Left cardiac atrium (tissue), 4 donors: ENCODE results near the gene NSMF. TPM values are rescaled to one million over a fixed set of nuclear protein-coding genes. Genes with fewer than 3 reads are reported as not detected.
"Not testable (repeated sequence)": the region's sequence is repeated elsewhere in the genome, so short reads cannot be mapped to it uniquely, and the experiment has no call there.

Source experiments
- ATAC-seq, 2 donors: fragments of 200-7000 bp; cut with Tn5 transposase; one replicate each; pipeline ENCODE4 v1.9.1; 2020; ENCODE audit warnings: mild to moderate bottlenecking in 2 of 2, moderate library complexity in 2 of 2
- DNase-seq: peaks from one replicate; pipeline ENCODE4 v3.0.0-alpha.2; 2020
- intact Hi-C, 2 donors: fragments of 100-400 bp; cut with DNase I; formaldehyde crosslinking; loops; one replicate each; pipeline versions ENCODE4 v1.14.1 to v1.15.1; 2022 to 2023
- total RNA-seq, 2 donors: library from RNA; stranded (reverse); fragmentation: NEBNext Ultra II Directional; extraction: Animal tissue kit (Norgen Biotek cat#: 25700); gene quantifications; one replicate each; pipeline ENCODE4 v1.2.1, GENCODE V29; 2021
- donor health status: DM: no; HTN: yes; CAD: no.
- donor health status: DM: no; HTN: yes; CAD: no; lungs with severe emphysema.
- donor health status: DM: yes; HTN: yes; CAD: no.
- donor health status: Dilated cardiomyopathy.

The NSMF gene
- total RNA-seq, 2 donors from 2014 or later, result 20.5 to 25.1 TPM

GRCh38 chr9:137423514-137424291 is 35.4 kb downstream of the NSMF start:
- DNase-seq (no peak), ATAC-seq (peak; percentile 24 to 52)
- intact Hi-C loops, result no loop called here

DNA sequence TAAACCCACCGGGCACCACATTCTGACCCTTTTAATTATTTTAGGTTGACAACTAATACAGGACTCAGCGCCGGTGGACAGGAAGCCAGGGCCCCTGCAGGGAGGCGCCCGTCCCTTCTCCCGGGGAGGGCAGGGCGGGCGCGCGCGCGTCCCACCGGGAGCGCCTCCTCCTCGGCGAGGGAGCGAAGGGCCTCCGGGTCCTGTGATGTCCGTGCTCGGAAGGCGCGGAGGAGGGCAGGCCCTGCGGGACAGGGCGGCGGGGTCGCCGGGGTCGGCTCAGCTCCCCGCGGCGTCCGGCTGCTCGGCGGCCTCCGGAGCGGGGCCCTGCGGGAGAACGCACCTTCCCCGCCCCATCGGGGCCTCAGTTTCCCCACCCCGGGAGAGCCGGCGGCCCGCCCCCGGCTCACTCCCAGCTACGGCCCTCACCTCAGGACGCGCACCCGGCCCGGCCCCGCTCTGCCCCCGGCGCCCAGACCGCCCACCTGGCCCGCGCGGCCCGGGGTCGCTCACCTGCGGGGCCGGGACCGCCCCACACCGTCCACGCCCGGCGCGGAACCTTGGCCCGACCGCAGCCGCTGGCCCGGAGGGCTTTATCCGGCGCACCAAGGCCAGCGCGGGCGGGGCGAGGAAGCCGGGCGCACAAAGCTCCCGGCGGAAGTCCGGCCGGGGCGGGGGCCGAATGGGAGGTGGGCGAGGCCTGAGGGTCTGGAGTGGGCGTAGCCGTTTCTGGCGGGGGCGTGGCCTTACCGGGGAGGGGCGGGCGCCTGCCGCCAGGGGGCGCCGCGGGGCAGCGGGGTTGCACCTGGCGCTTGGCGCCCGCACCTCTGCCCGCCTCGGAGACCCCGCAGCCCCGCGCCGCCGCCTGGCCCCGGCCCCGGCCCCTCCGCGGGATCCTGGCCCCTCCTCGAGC is 36.3 kb downstream of the NSMF start, which contains the start of the genes EXD3 and NOXA1:
TSS of gene EXD3 (minus strand) at position 559 of the 910 bp plus-strand sequence. CDS start 27,805 bp downstream, outside the sequence.
TSS of gene NOXA1 (plus strand) at position 790 of the 910 bp plus-strand sequence. CDS start 137 bp downstream, outside the sequence.
- DNase-seq (peak; percentile 94), ATAC-seq (peak; percentile 95 to 98)
- intact Hi-C loops, result no loop called here

DNA sequence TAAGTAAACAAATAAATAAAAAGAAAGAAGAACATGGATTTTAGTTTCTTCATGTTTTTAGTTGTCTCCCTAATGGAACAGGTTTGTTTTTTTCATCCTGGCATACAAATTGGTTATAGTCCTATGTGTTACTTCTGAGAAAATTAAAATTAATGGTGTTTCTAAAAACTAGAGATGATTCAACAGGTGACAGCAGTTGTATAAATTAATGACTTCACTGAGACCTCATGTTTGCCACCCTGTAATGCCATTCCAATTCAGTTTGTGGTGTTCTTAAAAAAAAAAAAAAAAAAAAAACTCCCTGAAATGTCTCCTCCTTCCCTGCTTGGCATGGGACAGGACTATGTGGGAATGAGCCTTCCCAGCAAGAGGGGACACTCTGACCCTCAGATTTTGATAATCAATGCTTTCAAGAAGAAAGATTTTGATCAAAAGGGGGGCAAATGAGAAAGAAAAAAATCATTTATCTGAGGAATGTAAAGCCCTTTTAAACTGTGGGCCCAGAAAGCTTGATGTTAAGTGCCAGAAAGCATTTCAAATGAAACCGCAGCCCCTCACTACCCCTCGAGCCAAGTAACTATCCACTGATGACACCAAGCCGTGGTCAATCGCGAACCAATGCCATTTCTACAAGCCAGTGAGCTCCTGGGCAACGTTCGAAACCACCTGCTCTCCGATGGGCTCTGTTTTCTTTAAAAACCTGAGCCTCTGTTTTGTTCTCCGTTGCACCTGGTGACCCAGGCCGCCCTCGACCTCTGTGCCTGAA is 37.1 kb downstream of the NSMF start:
- intact Hi-C loops, result no loop called here
- DNase-seq, result no peak
- ATAC-seq, result no peak

DNA sequence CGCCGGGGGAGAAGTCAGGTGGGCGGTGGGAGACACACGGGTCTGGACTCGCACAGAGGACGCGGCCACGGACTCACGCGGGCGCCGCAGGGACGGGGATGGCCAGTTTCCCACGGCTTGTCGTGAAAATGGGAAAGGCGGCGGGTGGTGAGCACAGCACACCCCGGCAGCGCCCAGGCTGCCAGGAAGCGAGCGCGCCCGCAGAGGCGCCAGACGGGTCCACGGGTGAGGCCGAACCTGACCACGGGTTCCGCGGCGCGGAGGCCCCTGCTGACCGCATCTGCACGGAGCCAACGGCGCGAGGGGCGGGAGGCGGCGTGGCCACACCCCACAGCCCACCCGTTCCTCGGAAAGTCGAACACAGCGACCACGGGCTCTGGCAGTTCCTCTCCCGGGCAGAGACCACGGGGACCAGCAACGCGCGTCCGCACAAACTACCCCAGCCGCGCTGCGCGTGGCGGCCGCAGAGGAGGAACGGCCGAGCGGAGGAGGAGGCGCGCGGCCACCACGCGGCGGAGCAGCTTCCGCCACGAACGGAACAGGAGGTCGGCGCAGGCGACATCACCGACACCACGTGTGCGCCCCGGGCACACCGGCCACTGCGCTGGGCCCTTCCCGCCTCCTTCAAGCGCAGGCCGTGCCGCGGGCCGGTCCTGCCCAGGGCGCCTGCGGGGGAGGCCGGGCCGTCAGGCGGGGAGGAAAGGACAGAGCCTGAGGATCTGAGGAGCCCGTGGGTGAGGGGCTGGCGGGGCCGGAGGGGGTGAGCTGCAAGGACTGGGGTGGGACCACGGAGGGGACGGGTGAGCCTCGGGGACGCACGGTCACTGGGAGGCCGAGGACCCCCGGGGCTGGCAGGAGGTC is 41.7 kb downstream of the NSMF start:
- DNase-seq, result peak; percentile 29
- intact Hi-C loops, result no loop called here
- peak; percentile 33 to 70 for ATAC-seq

GRCh38 chr9:137416563-137417151 is 42.5 kb downstream of the NSMF start:
- ATAC-seq, result no peak
- no peak for DNase-seq
- intact Hi-C loops, result no loop called here

DNA sequence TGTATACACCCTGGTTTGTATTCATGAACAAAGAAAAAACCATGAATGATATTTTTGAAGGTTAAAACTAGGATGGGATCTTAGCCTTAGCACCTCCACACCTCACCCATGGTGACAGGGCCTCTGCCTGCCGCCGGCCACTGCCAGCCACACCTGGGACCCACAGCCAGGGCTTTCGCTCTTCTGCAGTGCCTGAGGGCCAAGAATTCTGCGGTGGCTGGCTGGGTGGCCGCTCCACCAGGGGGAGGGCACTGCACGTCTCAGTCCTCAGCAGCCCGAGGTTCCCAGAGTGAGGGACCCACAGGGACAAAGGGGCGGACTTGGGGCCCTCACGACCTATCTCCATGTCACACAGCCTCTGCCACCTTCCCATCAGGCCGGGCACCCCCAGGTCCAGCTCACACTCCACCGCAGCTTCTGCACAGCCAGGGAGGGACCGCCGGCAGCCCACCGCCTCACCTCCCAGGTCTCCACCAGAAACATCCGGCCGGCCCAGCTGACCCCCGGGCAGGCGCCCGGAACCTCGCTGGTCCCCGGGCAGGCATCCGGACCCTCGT is 43.0 kb downstream of the NSMF start:
- no peak for DNase-seq
- ATAC-seq, result no peak
- intact Hi-C loops, result no loop called here

DNA sequence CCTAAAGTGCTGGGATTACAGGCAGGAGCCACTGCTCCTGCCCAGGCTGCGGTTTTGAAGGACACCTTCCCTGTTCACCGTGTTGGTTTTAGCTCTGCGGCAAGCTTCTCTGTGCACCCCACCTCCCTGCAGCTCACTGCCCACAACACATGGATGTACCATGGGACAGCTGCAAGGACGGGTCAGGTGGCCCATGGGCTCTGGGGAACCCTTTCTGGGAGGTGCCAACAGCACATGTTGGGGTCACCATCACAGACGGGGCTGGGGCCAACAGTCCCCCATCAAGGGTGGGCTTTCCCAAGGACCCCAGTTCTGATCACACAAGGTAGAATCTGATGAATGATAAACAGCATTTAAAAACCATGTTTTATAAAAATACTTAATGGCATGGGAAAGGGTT is 43.7 kb downstream of the NSMF start:
- no peak for DNase-seq
- no peak for ATAC-seq
- intact Hi-C loops, result no loop called here

GRCh38 chr9:137412431-137412830 is 46.7 kb downstream of the NSMF start:
- no peak for ATAC-seq
- no peak for DNase-seq
- intact Hi-C loops, result no loop called here

- intact Hi-C loops, result no loop called here
- ATAC-seq, result peak; percentile 16 to 42
- peak; percentile 85 for DNase-seq
These were observed 47.3 kb downstream of the NSMF start for GRCh38 chr9:137411645-137412380.

DNA sequence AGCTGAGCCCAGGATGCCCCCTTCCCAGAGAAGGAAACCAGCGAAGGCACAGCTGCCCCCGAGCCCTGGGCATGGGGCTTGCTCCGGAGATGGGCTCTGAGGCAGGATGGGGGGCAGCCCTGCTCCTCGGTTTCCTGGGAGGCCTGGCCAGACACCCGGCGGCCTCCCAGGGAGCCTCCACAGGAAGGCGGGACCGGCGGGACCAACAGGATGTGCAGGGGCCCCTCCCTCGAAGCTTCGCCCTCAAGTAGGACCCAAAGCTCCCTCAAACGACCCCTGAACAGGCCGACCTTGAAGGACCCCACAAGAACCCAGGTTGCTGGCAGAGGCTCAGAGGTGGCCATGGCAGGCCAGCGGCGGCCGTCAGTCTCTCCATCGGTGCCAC is 47.9 kb downstream of the NSMF start:
- no peak for DNase-seq
- ATAC-seq, result peak in 1 of 2 donors; percentile 3
- intact Hi-C loops, result no loop called here

- DNase-seq, result no peak
- intact Hi-C loops, result no loop called here
- no peak for ATAC-seq
These were observed 48.3 kb downstream of the NSMF start for GRCh38 chr9:137410891-137411249.

- ATAC-seq, DNase-seq, intact Hi-C loops: not testable (repeated sequence)
These were observed 48.8 kb downstream of the NSMF start for GRCh38 chr9:137410236-137410890.

DNA sequence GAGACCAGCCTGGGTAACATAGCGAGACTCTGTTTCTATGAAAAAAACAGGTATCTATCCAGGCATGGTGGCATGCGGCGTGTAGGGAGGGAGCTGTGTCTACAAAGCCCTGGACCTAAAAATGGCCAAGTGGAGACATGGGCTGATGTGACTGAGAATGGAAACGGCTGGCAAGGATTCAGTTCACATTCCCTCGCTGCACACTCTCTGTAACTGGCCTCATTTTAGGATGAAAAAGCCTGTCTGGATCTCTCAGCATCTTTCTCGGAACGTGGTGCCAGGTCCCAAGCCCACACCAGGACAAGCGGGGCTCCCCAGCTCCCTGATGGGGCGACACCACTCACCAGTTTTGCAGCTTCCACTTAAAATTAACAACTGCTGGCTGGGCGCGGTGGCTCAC is 49.6 kb downstream of the NSMF start:
- DNase-seq (no peak), ATAC-seq (no peak)
- intact Hi-C loops, result loop anchor here (5.0 to 10.0 kb wide), 2 partner anchors 105 to 117 kb away; partner anchors contain the start of gene NRARP (in 1 of the 2)

- DNase-seq (no peak), ATAC-seq (no peak)
- intact Hi-C loops, result loop anchor here (5.0 to 10.0 kb wide), 2 partner anchors 104 to 117 kb away; partner anchors contain the start of gene NRARP (in 1 of the 2)
These were observed 50.3 kb downstream of the NSMF start for GRCh38 chr9:137408651-137409405.

DNA sequence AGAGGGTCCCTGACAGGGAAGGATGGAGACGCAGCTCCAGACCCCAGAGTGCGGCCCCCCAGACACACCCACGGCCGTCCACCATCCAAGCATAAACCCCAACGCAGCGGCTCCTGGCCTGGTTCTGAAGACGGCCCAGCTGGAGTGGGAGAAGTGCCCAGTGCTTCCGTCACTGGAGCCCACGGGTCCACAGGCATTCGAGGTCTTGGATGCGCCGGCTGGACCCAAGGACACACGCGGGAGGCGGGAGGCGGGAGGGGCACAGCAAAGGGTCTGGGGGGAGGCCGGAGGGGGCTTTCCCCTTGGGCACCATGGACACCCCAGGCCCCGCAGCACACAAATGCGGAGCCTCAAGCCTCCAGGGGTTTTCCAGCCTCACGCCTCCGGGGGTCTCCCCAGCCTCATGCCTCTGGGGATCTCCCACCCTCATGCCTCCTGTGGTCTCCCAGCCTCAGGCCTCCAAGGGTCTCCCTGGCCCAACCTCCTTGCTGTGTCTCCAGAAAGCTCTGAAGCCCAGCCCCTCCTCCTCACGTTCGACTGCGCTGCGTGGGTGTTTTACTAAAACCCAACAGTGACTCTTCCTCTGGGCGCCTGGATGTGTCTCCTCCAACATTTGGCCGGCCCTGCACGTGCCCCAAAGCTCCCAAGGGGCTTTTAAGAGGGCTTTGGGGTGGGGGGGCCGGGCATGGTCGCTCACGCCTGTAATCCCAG is 51.4 kb downstream of the NSMF start:
- intact Hi-C loops, result loop anchor here (5.0 to 10.0 kb wide), 2 partner anchors 103 to 115 kb away; partner anchors contain the start of gene NRARP (in 1 of the 2)
- ATAC-seq (peak; percentile 27 to 54), DNase-seq (no peak)
